ENCODE measurements around the gene ZNF765. TPM values are rescaled to one million over a fixed set of nuclear protein-coding genes. Genes with fewer than 3 reads are reported as not detected.
A peak's percentile ranks its signal among the peaks of the same experiment; 100 is the strongest.

Gene ZNF765
- total and polyA plus RNA-seq, 2 donors (not counting 3 experiments of a cell fraction or from before 2014, with no cell fraction given): 2.5 to 7.7 TPM

DNA sequence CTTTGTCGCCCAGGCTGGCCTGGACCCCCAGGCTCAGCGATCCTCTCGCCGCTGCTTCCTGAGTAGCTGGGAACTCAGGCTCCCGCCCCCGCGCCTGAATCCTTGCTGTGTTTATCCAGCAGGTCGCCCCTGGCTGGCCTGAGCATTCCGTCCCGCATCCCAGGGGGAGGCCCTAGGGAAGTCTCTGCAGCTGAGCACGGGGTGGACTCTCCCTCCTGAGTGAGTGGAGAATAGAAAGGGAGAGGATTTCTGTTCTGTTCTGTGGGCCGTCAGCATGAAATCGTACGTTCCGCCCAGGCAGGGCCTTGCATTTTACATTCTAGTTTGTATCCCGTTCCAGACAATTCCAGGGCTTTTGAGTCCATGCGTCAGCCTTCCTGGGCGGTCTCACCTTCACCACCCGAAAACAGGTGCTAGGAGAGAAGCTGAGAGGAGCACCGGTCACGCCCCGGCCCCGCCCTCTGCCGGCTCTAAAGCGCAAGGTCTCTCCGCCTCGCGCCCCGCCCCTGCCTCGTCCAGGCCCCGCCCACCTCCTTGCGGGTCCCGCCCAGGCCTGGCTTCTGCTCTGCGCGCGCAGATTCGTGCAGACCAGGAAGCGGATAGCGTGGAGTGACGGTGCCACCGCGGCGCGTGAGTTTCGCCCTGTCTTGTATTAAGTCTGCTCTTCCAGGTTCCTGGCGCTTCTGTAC, 36.6 kb downstream of the ZNF765 start, which contains the start of gene ZNF761:
TSS of gene ZNF761 (plus strand) at position 586 of the 689 bp plus-strand sequence. CDS start 15,285 bp downstream, outside the sequence.
- Histone ChIP-seq H2AFZ (ENCODE audit: low read depth, low read length) (peak within 1 kb of the TSS; percentile 99), H3K9me3 (replicated peaks; ENCODE audit: control insufficient read depth, insufficient read depth, low read length) (no peaks in the 10 kb centered on the region), H3K4me1 (ENCODE audit: control insufficient read depth, extremely low read depth, insufficient read depth, low read length) (peaks cover 14% of the 10 kb centered on the region), H3K4me3 (replicated peaks in 1 of 3; ENCODE audit: insufficient read depth in 1 of 3, low read depth in 1 of 3, low read length in 3 of 3) (peak within 1 kb of the TSS; percentile 74 to 98 (median 98)), H4K20me1 (replicated peaks; ENCODE audit: control insufficient read depth, extremely low read depth, insufficient read depth, low read length) (no peaks in the 10 kb centered on the region), H3K79me2 (ENCODE audit: control insufficient read depth, insufficient read depth, low read length) (peaks cover 6% of the 10 kb centered on the region), H3K27ac (ENCODE audit: insufficient read depth, low read depth, low read length) (peak within 1 kb of the TSS; percentile 80), H3K9me1 (replicated peaks; ENCODE audit: control insufficient read depth, extremely low read depth, insufficient read depth, low read length) (no peaks in the 10 kb centered on the region), H3K36me3 (ENCODE audit: control insufficient read depth in 2 of 2, extremely low read depth in 1 of 2, insufficient read depth in 2 of 2, low read length in 2 of 2) (no peaks in the 10 kb centered on the region), H3K27me3 (ENCODE audit: control insufficient read depth in 2 of 2, insufficient read depth in 2 of 2, low read length in 2 of 2) (no peaks in the 10 kb centered on the region), H3K9ac (replicated peaks; ENCODE audit: extremely low read depth, insufficient read depth, low read length) (peak within 1 kb of the TSS; percentile 96), H3K4me2 (ENCODE audit: insufficient read depth, low read length) (peak within 1 kb of the TSS; percentile 93)
- intact Hi-C loops (cut with micrococcal nuclease) (loop anchor here (2.0 to 10.0 kb wide), 4 partner anchors 34 to 237 kb away; partner anchors contain the start of genes ZNF665, ZNF765 and ZNF813), dilution Hi-C loops (cut with MboI; ENCODE audit: extremely low pct_ligation_motif_present, low sequenced_read_pairs) (no loop called here)
- DNase-seq (ENCODE audit: low read depth, low spot score): peak; percentile 96
- ChIA-PET POLR2A (no interaction called here), CTCF (interaction anchor here (1.4 to 1.7 kb wide), 2 partner anchors 89 to 236 kb away, joined by 5 to 7 read pairs; no protein-coding TSS in a partner anchor)
- TF ChIP-seq EZH2 (IDR thresholded peaks at IDR 0.05; ENCODE audit: borderline replicate concordance, low read depth, low read length, severe bottlenecking) (no peak), POLR2A (IDR thresholded peaks at IDR 0.05; ENCODE audit: low read depth, low read length) (peak; percentile 83), JUN (IDR thresholded peaks at IDR 0.05; ENCODE audit: borderline replicate concordance, insufficient read depth, insufficient read length, low read depth) (no peak), FOS (IDR thresholded peaks at IDR 0.05; ENCODE audit: borderline replicate concordance, insufficient read depth, low read length) (no peak), GATA2 (IDR thresholded peaks at IDR 0.05; ENCODE audit: insufficient read depth, insufficient read length, low read depth, low read length) (no peak), CTCF (IDR thresholded peaks at IDR 0.05; ENCODE audit: extremely low read depth in 1 of 2, insufficient read depth in 1 of 2, low read depth in 1 of 2, low read length in 2 of 2) (peak in 1 of 2 donors; percentile 59), MAX (IDR thresholded peaks at IDR 0.05; ENCODE audit: insufficient read depth, insufficient read length) (peak; percentile 56), MYC (IDR thresholded peaks at IDR 0.05; ENCODE audit: low read depth, low read length) (no peak), POLR2AphosphoS5 (IDR thresholded peaks at IDR 0.05; ENCODE audit: insufficient read depth, low read depth, low read length) (peak; percentile 73)
- no TSS peak for BruUV-seq (replicated peaks)
- FAIRE-seq: peak; percentile 98
